Left cardiac atrium (tissue), 2 donors: ENCODE measurements around the gene PRPF4. TPM values are rescaled to one million over a fixed set of nuclear protein-coding genes. Genes with fewer than 3 reads are reported as not detected.

ENCODE experiments used
- total RNA-seq, 2 donors: library from RNA; stranded (reverse); fragmentation: NEBNext Ultra II Directional; extraction: Animal tissue kit (Norgen Biotek cat#: 25700); gene quantifications; one replicate each; pipeline ENCODE4 v1.2.1, GENCODE V29; 2021
- donor health status: DM: no; HTN: yes; CAD: no; lungs with severe emphysema.
- donor health status: DM: yes; HTN: yes; CAD: no.

Gene PRPF4
- total RNA-seq, 2 donors from 2014 or later: 9.9 to 14.3 TPM

Other genes with a start within 250 kb of the PRPF4 start
- 1 to 10 TPM; 2.0 to 2.4 TPM for gene ZFP37, start 218.9 kb upstream of the PRPF4 start, total RNA-seq
- gene SLC31A2, start 124.7 kb upstream of the PRPF4 start, total RNA-seq: 10 to 100 TPM in 1 of 2 donors, 1 to 10 TPM in 1; 7.1 to 12.3 TPM
- 10 to 100 TPM; 19.5 to 20.4 TPM for gene FKBP15, start 54.4 kb upstream of the PRPF4 start, total RNA-seq
- 10 to 100 TPM; 13.8 to 23.4 TPM for gene SLC31A1, start 54.1 kb upstream of the PRPF4 start, total RNA-seq
- gene CDC26, start 86 bp upstream of the PRPF4 start, total RNA-seq: 10 to 100 TPM; 33.3 to 33.8 TPM
- gene RNF183, start 27.7 kb downstream of the PRPF4 start, total RNA-seq: not detected
- gene WDR31, start 64.6 kb downstream of the PRPF4 start, total RNA-seq: 1 to 10 TPM; 4.9 to 5.7 TPM
- gene BSPRY, start 73.9 kb downstream of the PRPF4 start, total RNA-seq: 1 to 10 TPM in 1 of 2 donors, under 1 TPM in 1; 0.27 to 1.6 TPM
- gene HDHD3, start 101.3 kb downstream of the PRPF4 start, total RNA-seq: 10 to 100 TPM in 1 of 2 donors, 1 to 10 TPM in 1; 8.7 to 18.8 TPM
- gene ALAD, start 125.6 kb downstream of the PRPF4 start, total RNA-seq: 10 to 100 TPM; 32.8 to 39.1 TPM
- 10 to 100 TPM; 21.9 to 22.9 TPM for gene POLE3, start 135.0 kb downstream of the PRPF4 start, total RNA-seq
- gene C9orf43, start 135.1 kb downstream of the PRPF4 start, total RNA-seq: under 1 TPM; 0.21 to 0.29 TPM
- gene RGS3, start 188.1 kb downstream of the PRPF4 start, total RNA-seq: 100 to 1,000 TPM; 124 to 131 TPM